Measurements from ENCODE around the gene TRAPPC5. TPM values are rescaled to one million over a fixed set of nuclear protein-coding genes. Genes with fewer than 3 reads are reported as not detected.

TRAPPC5 gene
- polyA plus RNA-seq, 1 donor (not counting 4 experiments of a cell fraction or from before 2014, with no cell fraction given), result 54.8 TPM

- Histone ChIP-seq H3K4me3 (ENCODE audit: control insufficient read depth in 2 of 3, extremely low read depth in 1 of 3, insufficient read depth in 2 of 3, low read depth in 1 of 3, low read length in 3 of 3) (no peak overlapping the region), H3K4me1 (ENCODE audit: control insufficient read depth, extremely low read depth, insufficient read depth, low read length) (peaks cover 3% of the 10 kb centered on the region), H3K79me2 (ENCODE audit: control insufficient read depth, insufficient read depth, low read length) (peaks cover 24% of the 10 kb centered on the region), H3K27ac (ENCODE audit: control insufficient read depth, insufficient read depth, low read length) (no peak overlapping the region), H3K9ac (ENCODE audit: control insufficient read depth, extremely low read depth, insufficient read depth, low read length) (no peak overlapping the region), H2AFZ (ENCODE audit: control insufficient read depth, low read length) (no peak overlapping the region), H3K36me3 (ENCODE audit: control insufficient read depth in 2 of 2, extremely low read depth in 1 of 2, insufficient read depth in 2 of 2, low read length in 2 of 2) (peaks cover 5 to 14% of the 10 kb centered on the region in 2 experiments), H3K4me2 (ENCODE audit: control insufficient read depth, extremely low read depth, insufficient read depth, low read depth, low read length) (no peak overlapping the region), H3K9me1 (ENCODE audit: control insufficient read depth, extremely low read depth, insufficient read depth, low read length) (no peaks in the 10 kb centered on the region), H4K20me1 (ENCODE audit: control insufficient read depth, extremely low read depth, insufficient read depth, low read length) (no peaks in the 10 kb centered on the region), H3K9me3 (ENCODE audit: control insufficient read depth, low read depth, low read length) (no peaks in the 10 kb centered on the region), H3K27me3 (ENCODE audit: control insufficient read depth, extremely low read depth, insufficient read depth, low read length) (no peaks in the 10 kb centered on the region)
- dilution Hi-C loops (cut with MboI; ENCODE audit: extremely low pct_ligation_motif_present, low sequenced_read_pairs), result no loop called here
- TF ChIP-seq EZH2 (IDR thresholded peaks at IDR 0.05; ENCODE audit: low read length) (no peak), CTCF (optimal IDR thresholded peaks at IDR 0.05 in 1 of 3, IDR thresholded peaks at IDR 0.05 in 1 of 3, conservative IDR thresholded peaks at IDR 0.05 in 1 of 3; ENCODE audit: extremely low read depth in 1 of 3, insufficient read depth in 2 of 3, low read length in 3 of 3) (no peak)
- DNase-seq (ENCODE audit: low read depth, low spot score) (no peak), FAIRE-seq (no peak)
Observed at GRCh38 chr19:7635670-7636069, 45.0 kb upstream of the TRAPPC5 start.

GRCh38 chr19:7636317-7636690 lies 44.3 kb upstream of the TRAPPC5 start:
- peaks cover 19% of the 10 kb centered on the region for H3K79me2 ChIP-seq (ENCODE audit: control insufficient read depth, insufficient read depth, low read length)
- no peak overlapping the region for H3K27ac ChIP-seq (ENCODE audit: control insufficient read depth, insufficient read depth, low read length)
- H3K9ac ChIP-seq (ENCODE audit: control insufficient read depth, extremely low read depth, insufficient read depth, low read length), result no peak overlapping the region
- H3K4me1 ChIP-seq (ENCODE audit: control insufficient read depth, extremely low read depth, insufficient read depth, low read length), result peaks cover 3% of the 10 kb centered on the region
- H3K9me1 ChIP-seq (ENCODE audit: control insufficient read depth, extremely low read depth, insufficient read depth, low read length), result no peaks in the 10 kb centered on the region
- no peak overlapping the region for H2AFZ ChIP-seq (ENCODE audit: control insufficient read depth, low read length)
- peaks cover 6 to 14% of the 10 kb centered on the region in 2 experiments for H3K36me3 ChIP-seq (ENCODE audit: control insufficient read depth in 2 of 2, extremely low read depth in 1 of 2, insufficient read depth in 2 of 2, low read length in 2 of 2)
- H4K20me1 ChIP-seq (ENCODE audit: control insufficient read depth, extremely low read depth, insufficient read depth, low read length), result no peaks in the 10 kb centered on the region
- no peaks in the 10 kb centered on the region for H3K27me3 ChIP-seq (ENCODE audit: control insufficient read depth, extremely low read depth, insufficient read depth, low read length)
- dilution Hi-C loops (cut with MboI; ENCODE audit: extremely low pct_ligation_motif_present, low sequenced_read_pairs), result no loop called here
- H3K4me3 ChIP-seq (ENCODE audit: control insufficient read depth in 2 of 3, extremely low read depth in 1 of 3, insufficient read depth in 2 of 3, low read depth in 1 of 3, low read length in 3 of 3), result no peak overlapping the region
- peak overlapping the region; percentile 37 for H3K4me2 ChIP-seq (ENCODE audit: control insufficient read depth, extremely low read depth, insufficient read depth, low read depth, low read length)
- no peaks in the 10 kb centered on the region for H3K9me3 ChIP-seq (ENCODE audit: control insufficient read depth, low read depth, low read length)
- TF ChIP-seq CTCF (optimal IDR thresholded peaks at IDR 0.05 in 1 of 3, IDR thresholded peaks at IDR 0.05 in 1 of 3, conservative IDR thresholded peaks at IDR 0.05 in 1 of 3; ENCODE audit: extremely low read depth in 1 of 3, insufficient read depth in 2 of 3, low read length in 3 of 3) (no peak), EZH2 (IDR thresholded peaks at IDR 0.05; ENCODE audit: low read length) (no peak)
- no peak for FAIRE-seq
- no peak for DNase-seq (ENCODE audit: low read depth, low spot score)

Measured in keratinocyte (primary cell).